ENCODE results near the gene FJX1.

FJX1 gene

DNA sequence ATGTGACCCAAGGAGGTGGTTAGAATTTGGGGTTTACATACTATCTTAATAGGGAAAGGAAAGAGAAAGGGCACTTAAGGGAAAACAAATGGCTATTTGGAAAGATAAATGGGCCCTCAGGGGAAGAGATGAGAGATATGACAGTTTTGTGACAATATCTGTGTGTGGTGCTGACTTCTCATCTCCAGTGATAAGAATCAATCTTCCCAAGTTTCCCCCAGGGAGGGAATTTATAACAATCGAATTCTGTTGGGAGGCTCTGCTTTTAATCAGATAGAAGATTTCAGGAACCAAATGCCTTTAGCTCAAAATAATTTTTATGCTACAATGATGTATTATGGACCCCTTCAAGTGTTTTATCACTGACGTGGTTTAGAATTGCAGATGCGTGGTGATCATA lies 46.6 kb upstream of the FJX1 start:
- no peaks in the 10 kb centered on the region for H3K4me1 ChIP-seq (ENCODE audit: control insufficient read depth, insufficient read depth, low read length)
- no peaks in the 10 kb centered on the region for H3K9me3 ChIP-seq (ENCODE audit: control insufficient read depth, insufficient read depth, low read depth, low read length)
- no peak for TF ChIP-seq ZNF37A (tag by site-specific recombination; IDR thresholded peaks at IDR 0.05)
- no peak for TF ChIP-seq ZSCAN30 (tag by site-specific recombination; IDR thresholded peaks at IDR 0.05)
- TF ChIP-seq ZNF138 (tag by site-specific recombination; IDR thresholded peaks at IDR 0.05; ENCODE audit: borderline replicate concordance) = no peak
- no peak for TF ChIP-seq ZNF473 (tag by site-specific recombination; IDR thresholded peaks at IDR 0.05)
- no peak overlapping the region for H3K4me3 ChIP-seq (ENCODE audit: low read depth, low read length)
- no peaks in the 10 kb centered on the region for H3K36me3 ChIP-seq (ENCODE audit: control insufficient read depth in 2 of 2, insufficient read depth in 1 of 2, low read length in 2 of 2)
- CTCF ChIA-PET = no interaction called here
- POLR2A ChIA-PET = no interaction called here
- H3K27ac ChIP-seq (ENCODE audit: extremely low read depth, low read depth, low read length) = no peak overlapping the region

DNA sequence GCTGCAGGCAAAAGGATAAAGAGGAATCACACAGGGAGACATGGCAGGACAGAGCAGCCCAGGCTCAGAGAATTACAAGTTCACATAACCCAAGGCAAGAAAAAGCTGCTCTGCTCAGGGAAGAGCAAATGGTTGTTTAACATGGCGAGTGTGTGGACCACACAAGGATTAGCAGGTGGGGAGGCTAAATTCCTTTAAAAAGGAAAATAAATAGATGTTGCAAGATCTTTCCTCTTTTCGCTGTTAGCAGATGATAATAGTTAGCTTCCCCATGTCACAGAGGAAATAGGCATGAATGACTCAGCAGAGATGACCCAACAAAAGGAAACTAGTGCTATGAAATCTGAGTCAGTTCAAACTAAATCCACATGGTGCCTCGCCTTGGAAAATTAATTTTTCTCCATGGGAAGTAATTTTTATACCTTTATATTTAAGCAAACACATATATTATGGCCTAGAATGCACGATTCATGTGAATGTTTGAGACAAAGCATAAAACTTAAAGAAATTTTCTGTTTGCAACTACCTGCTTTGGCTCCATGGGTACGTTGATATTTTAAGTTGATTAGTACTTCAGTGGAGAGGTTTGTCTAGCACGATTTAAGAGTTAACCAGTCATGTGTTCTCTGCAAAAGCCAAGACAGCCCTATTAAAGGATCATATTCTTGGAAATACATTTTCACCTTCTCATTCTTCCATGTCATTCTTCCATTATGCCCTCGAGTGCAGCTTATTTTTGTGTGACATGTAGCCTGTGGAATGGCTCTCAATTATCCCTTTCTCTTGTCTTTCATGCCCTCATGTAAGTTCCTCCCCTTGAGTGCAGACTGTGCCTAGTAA lies 38.5 kb upstream of the FJX1 start:
- POLR2A ChIA-PET = no interaction called here
- CTCF ChIA-PET = no interaction called here

DNA sequence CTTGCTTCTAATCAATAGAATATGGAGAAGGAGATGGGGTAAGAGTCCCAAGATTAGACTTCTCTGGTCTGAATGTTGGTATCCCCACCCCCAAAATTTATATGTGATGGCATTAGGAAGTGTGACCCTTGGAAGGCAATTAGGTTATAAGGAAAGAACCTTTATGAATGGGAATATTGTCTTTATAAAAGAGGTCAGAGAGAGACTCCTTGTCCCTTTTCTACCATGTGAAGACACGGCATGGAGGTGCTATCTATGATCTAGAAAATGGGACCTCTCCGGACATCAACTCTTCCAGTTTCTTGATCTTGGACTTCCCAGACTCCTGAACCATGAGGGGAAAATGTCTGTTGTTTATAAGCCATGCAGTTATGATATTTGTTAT lies 37.9 kb upstream of the FJX1 start:
- TF ChIP-seq MZF1 (tag by site-specific recombination; IDR thresholded peaks at IDR 0.05; ENCODE audit: borderline replicate concordance) = no peak
- TF ChIP-seq YY1 (tag by site-specific recombination; IDR thresholded peaks at IDR 0.05) = no peak
- no peak for TF ChIP-seq REPIN1 (tag by site-specific recombination; IDR thresholded peaks at IDR 0.05; ENCODE audit: low read depth)
- TF ChIP-seq ZNF140 (tag by site-specific recombination; IDR thresholded peaks at IDR 0.05) = no peak
- TF ChIP-seq ZNF660 (tag by site-specific recombination; IDR thresholded peaks at IDR 0.05) = no peak
- no peak for TF ChIP-seq KLF8 (tag by site-specific recombination; IDR thresholded peaks at IDR 0.05)
- TF ChIP-seq, protein P1, sequence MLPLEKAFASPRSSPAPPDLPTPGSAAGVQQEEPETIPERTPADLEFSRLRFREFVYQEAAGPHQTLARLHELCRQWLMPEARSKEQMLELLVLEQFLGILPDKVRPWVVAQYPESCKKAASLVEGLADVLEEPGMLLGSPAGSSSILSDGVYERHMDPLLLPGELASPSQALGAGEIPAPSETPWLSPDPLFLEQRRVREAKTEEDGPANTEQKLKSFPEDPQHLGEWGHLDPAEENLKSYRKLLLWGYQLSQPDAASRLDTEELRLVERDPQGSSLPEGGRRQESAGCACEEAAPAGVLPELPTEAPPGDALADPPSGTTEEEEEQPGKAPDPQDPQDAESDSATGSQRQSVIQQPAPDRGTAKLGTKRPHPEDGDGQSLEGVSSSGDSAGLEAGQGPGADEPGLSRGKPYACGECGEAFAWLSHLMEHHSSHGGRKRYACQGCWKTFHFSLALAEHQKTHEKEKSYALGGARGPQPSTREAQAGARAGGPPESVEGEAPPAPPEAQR (tag by site-specific recombination; IDR thresholded peaks at IDR 0.05) = no peak
- TF ChIP-seq BCL11B (tag by site-specific recombination; IDR thresholded peaks at IDR 0.05; ENCODE audit: low read depth) = no peak
- Histone ChIP-seq H3K4me3 (ENCODE audit: low read depth, low read length) (no peak overlapping the region), H3K27ac (ENCODE audit: extremely low read depth, low read depth, low read length) (no peak overlapping the region), H3K4me1 (ENCODE audit: control insufficient read depth, insufficient read depth, low read length) (no peaks in the 10 kb centered on the region), H3K36me3 (ENCODE audit: control insufficient read depth in 2 of 2, insufficient read depth in 1 of 2, low read length in 2 of 2) (no peaks in the 10 kb centered on the region), H3K9me3 (ENCODE audit: control insufficient read depth, insufficient read depth, low read depth, low read length) (no peaks in the 10 kb centered on the region)
- ChIA-PET CTCF (no interaction called here), POLR2A (no interaction called here)

More for the DNA sequence above, 38.5 kb upstream of the FJX1 start:
- no peaks in the 10 kb centered on the region for H3K9me3 ChIP-seq (ENCODE audit: control insufficient read depth, insufficient read depth, low read depth, low read length)
- H3K4me3 ChIP-seq (ENCODE audit: low read depth, low read length) = no peak overlapping the region
- no peaks in the 10 kb centered on the region for H3K4me1 ChIP-seq (ENCODE audit: control insufficient read depth, insufficient read depth, low read length)
- H3K27ac ChIP-seq (ENCODE audit: extremely low read depth, low read depth, low read length) = no peak overlapping the region
- TF ChIP-seq ZBTB1 (tag by site-specific recombination; IDR thresholded peaks at IDR 0.05) = no peak
- TF ChIP-seq GLI4 (tag by site-specific recombination; IDR thresholded peaks at IDR 0.05) = no peak
- TF ChIP-seq, protein P2, sequence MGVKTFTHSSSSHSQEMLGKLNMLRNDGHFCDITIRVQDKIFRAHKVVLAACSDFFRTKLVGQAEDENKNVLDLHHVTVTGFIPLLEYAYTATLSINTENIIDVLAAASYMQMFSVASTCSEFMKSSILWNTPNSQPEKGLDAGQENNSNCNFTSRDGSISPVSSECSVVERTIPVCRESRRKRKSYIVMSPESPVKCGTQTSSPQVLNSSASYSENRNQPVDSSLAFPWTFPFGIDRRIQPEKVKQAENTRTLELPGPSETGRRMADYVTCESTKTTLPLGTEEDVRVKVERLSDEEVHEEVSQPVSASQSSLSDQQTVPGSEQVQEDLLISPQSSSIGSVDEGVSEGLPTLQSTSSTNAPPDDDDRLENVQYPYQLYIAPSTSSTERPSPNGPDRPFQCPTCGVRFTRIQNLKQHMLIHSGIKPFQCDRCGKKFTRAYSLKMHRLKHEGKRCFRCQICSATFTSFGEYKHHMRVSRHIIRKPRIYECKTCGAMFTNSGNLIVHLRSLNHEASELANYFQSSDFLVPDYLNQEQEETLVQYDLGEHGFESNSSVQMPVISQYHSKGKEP (tag by site-specific recombination; IDR thresholded peaks at IDR 0.05) = no peak
- TF ChIP-seq ZNF23 (tag by site-specific recombination; IDR thresholded peaks at IDR 0.05; ENCODE audit: borderline replicate concordance) = no peak
- TF ChIP-seq, protein P3, sequence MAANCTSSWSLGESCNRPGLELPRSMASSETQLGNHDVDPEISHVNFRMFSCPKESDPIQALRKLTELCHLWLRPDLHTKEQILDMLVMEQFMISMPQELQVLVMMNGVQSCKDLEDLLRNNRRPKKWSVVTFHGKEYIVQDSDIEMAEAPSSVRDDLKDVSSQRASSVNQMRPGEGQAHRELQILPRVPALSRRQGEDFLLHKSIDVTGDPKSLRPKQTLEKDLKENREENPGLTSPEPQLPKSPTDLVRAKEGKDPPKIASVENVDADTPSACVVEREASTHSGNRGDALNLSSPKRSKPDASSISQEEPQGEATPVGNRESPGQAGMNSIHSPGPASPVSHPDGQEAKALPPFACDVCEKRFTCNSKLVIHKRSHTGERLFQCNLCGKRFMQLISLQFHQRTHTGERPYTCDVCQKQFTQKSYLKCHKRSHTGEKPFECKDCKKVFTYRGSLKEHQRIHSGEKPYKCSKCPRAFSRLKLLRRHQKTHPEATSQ (tag by site-specific recombination; IDR thresholded peaks at IDR 0.05) = no peak
- TF ChIP-seq ZNF311 (tag by site-specific recombination; IDR thresholded peaks at IDR 0.05; ENCODE audit: borderline replicate concordance) = no peak
- TF ChIP-seq, protein P4, sequence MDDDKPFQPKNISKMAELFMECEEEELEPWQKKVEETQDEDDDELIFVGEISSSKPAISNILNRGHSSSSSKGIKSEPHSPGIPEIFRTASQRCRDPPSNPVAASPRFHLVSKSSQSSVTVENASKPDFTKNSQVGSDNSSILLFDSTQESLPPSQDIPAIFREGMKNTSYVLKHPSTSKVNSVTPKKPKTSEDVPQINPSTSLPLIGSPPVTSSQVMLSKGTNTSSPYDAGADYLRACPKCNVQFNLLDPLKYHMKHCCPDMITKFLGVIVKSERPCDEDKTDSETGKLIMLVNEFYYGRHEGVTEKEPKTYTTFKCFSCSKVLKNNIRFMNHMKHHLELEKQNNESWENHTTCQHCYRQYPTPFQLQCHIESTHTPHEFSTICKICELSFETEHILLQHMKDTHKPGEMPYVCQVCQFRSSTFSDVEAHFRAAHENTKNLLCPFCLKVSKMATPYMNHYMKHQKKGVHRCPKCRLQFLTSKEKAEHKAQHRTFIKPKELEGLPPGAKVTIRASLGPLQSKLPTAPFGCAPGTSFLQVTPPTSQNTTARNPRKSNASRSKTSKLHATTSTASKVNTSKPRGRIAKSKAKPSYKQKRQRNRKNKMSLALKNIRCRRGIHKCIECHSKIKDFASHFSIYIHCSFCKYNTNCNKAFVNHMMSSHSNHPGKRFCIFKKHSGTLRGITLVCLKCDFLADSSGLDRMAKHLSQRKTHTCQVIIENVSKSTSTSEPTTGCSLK (tag by site-specific recombination; IDR thresholded peaks at IDR 0.05) = no peak
- no peaks in the 10 kb centered on the region for H3K36me3 ChIP-seq (ENCODE audit: control insufficient read depth in 2 of 2, insufficient read depth in 1 of 2, low read length in 2 of 2)

Data from HEK293 (cell line).